Panc1 (cell line): ENCODE measurements around the gene RABGAP1.

Experiments used
- CTCF ChIP-seq: fragments of 450-650 bp; IDR thresholded peaks from 2 replicates; pipeline ENCODE4 v1.5.1; 2017; ENCODE audit warnings: mild to moderate bottlenecking
- REST ChIP-seq, 2 experiments: IDR thresholded peaks; 2 replicates each; pipeline ENCODE4 v1.6.1; 2011 to 2012; ENCODE audit warnings: low read depth in 2 of 2, control low read depth in 1 of 2, low read length in 1 of 2, mild to moderate bottlenecking in 1 of 2, moderate library complexity in 1 of 2; ENCODE audit not compliant: insufficient read depth in 1 of 2

DNA sequence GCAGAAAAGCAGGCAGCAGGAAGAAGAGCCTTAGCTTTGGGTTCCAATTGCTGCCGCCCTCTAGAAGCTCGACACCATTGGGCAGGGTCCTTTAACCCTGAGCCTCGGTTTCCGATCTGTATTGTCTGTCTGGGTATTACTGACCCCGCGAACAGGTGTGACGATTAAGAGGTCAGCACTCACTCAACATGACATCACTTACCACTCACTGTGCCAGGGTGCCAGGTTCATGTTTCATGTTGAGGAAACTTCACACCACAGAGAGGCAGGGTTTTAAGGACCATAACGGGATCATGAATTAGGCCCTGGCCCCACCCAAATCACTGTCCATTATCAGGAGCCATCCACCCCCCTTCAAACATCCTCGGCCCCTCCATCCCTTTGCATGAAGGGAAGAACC, 168.2 kb downstream of the RABGAP1 start:
- TF ChIP-seq CTCF (no peak), REST (IDR thresholded peaks at IDR 0.05; ENCODE audit: insufficient read depth in 1 of 2, low read depth in 2 of 2, low read length in 1 of 2) (no peak)
